ENCODE measurements around the gene NPL. TPM values are rescaled to one million over a fixed set of nuclear protein-coding genes. Genes with fewer than 3 reads are reported as not detected.

NPL gene
- total and polyA plus RNA-seq, 2 of the 13 experiments (the other 11 are each of a cell fraction or from before 2014, with no cell fraction given), result 0.03 to 0.04 TPM

GRCh38 chr1:182839209-182840066 is 49.9 kb downstream of the NPL start, which contains the start of gene DHX9 (continued):
- TF ChIP-seq ZBTB4 (CRISPR knock-in tag; IDR thresholded peaks at IDR 0.05; ENCODE audit: borderline replicate concordance) (no peak), ZNF646 (CRISPR knock-in tag; IDR thresholded peaks at IDR 0.05) (no peak), THAP8 (CRISPR knock-in tag; IDR thresholded peaks at IDR 0.05; ENCODE audit: borderline replicate concordance) (no peak), CENPX (CRISPR knock-in tag; IDR thresholded peaks at IDR 0.05) (no peak), REL (CRISPR knock-in tag; conservative IDR thresholded peaks at IDR 0.05) (peak; percentile 79; the same call in 1 of the 2 replicates), ZBTB8A (CRISPR knock-in tag; IDR thresholded peaks at IDR 0.05; ENCODE audit: borderline replicate concordance, low read depth) (no peak), ZNF790 (CRISPR knock-in tag; IDR thresholded peaks at IDR 0.05; ENCODE audit: borderline replicate concordance) (no peak; the same call in 1 of the 2 replicates), POLR2AphosphoS5 (IDR thresholded peaks at IDR 0.05; ENCODE audit: low read depth, low read length) (peak; percentile 99), SIN3A (IDR thresholded peaks at IDR 0.05; ENCODE audit: borderline replicate concordance, low read depth, low read length) (peak; percentile 68; the same call in 1 of the 2 replicates), AFF4 (CRISPR knock-in tag; IDR thresholded peaks at IDR 0.05) (0 out of 2 replicates have a peak, but pooled peaks have one; percentile 68)

All from HepG2 (cell line).